LNCAP (cell line): Measurements from ENCODE around the gene MGLL.

Source experiments
- CTCF ChIP-seq: fragments of 450-650 bp; IDR thresholded peaks from 2 replicates; pipeline ENCODE4 v1.5.1; 2017; ENCODE audit warnings: mild to moderate bottlenecking

The MGLL gene

GRCh38 chr3:127652246-127652995 lies 169.9 kb downstream of the MGLL start:
- peak; percentile 79 for TF ChIP-seq CTCF

- TF ChIP-seq CTCF, result no peak
Measured at GRCh38 chr3:127651516-127652172, 170.7 kb downstream of the MGLL start.

GRCh38 chr3:127650236-127650635 lies 172.1 kb downstream of the MGLL start:
- no peak for TF ChIP-seq CTCF

DNA sequence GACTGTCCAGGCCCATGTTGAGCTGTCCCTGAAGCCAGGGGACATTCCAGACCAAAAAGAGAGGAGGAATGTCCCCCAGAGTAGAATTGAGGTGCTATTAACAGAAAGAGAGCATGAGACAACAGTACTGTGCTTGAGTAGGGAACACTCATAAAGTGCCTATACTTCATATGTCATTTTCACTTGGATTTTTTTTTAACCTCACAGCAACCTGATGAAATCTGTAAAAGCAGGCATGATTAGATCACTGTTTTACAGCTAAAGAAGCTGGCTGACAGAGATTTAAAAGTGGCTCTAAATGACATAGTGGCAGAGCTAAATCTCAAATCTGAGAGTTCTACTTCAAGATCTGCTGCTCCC lies 174.5 kb downstream of the MGLL start:
- no peak for TF ChIP-seq CTCF

- TF ChIP-seq CTCF, result no peak
Measured at GRCh38 chr3:127647166-127647844, 175.0 kb downstream of the MGLL start.

- no peak for TF ChIP-seq CTCF
Measured at GRCh38 chr3:127646501-127647046, 175.7 kb downstream of the MGLL start.

GRCh38 chr3:127645371-127646015 lies 176.8 kb downstream of the MGLL start:
- TF ChIP-seq CTCF, result no peak
